GM21717 (cell line): Measurements from ENCODE around the gene RCC2.
"Not testable (repeated sequence)": the region's sequence is repeated elsewhere in the genome, so short reads cannot be mapped to it uniquely, and the experiment has no call there.

Experiments used
- ATAC-seq: cut with Tn5 transposase; IDR thresholded peaks from one replicate; pipeline ENCODE4 v1.9.1; 2021; ENCODE audit warnings: mild to moderate bottlenecking, moderate library complexity; ENCODE audit not compliant: unreplicated experiment

RCC2 gene

DNA sequence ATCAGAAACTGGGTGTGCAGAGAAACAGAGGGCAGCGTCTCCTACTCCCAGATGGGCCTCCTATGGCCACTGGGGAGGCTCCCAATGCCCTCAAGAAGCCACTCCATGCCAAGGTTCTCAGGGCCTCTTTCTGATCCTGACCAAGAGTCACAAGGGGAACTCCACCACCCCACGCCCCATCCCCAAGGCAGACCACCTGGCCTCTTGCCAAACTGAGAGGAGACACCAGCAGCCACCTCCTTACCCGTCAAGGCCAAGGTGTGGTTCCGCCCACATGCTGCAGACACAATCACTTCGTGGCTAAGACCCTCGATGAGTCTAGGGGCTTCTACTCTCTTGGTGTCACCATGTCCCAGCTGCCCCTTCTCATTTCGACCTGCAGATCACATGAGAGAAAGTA, 17.0 kb downstream of the RCC2 start:
- ATAC-seq: no peak

DNA sequence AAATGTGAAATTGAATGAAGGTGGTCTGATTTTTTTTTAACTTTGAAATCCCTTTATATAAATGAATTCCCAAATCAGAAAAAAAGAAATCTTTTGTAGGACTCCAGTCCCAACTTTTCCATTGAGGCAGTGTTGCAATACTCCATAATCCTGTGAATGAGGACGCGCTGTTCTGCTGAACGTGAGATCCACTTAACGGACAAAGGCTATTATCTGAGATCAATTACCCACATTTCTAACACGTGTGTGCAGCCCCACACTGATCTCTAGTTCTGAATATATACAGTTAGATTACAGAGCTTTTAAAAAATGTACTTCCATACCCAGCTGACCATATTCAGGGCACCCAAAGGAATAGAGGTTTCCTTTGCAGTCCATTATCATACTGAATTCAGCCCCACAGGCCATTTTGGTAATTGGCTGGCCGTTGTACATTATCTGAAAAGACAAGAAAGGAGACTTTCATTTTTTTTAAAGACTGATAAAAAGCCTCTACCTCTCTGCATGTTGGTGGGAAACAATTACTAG, 19.0 kb downstream of the RCC2 start:
- ATAC-seq: no peak

GRCh38 chr1:17419626-17420328, 19.7 kb downstream of the RCC2 start:
- ATAC-seq: no peak

DNA sequence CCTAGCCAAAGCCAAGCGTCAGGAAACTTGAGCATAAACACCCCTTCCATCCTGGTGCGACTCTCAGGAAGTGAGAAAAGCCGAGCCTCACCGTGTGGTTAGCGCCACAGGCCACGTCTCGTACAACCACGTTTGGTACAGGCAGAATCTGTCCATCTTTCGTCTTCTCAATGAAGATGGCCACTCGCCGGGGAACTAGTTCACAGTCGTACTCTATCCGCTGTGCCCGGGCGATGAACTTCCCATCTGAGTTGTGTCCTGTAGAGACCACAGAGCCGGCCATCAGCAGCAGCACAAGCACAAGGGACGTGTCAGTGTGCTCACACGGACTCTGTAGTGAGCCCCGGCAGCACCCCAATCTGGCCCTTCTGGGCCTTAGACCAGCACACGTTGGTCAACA, 23.1 kb downstream of the RCC2 start:
- ATAC-seq: no peak

DNA sequence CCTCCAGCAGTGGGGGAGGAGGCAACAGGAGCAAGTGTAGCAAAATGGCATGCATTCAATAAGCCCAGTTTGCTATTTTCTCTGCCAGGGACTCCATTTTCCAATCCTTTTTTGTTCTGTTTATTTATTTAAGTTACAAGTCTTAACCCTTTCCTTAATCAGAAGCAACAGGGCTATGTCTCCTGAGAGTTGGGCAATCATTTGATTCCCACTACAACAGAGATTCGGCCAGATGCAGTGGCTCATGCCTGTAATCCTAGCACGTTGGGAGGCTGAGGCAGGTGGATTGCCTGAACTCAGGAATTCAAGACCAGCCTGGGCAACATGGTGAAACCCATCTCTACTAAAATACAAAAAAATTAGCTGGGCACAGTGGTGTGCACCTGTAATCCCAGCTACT, 25.5 kb downstream of the RCC2 start:
- no peak for ATAC-seq

- ATAC-seq: no peak
These were observed 27.2 kb downstream of the RCC2 start for GRCh38 chr1:17412093-17412870.

DNA sequence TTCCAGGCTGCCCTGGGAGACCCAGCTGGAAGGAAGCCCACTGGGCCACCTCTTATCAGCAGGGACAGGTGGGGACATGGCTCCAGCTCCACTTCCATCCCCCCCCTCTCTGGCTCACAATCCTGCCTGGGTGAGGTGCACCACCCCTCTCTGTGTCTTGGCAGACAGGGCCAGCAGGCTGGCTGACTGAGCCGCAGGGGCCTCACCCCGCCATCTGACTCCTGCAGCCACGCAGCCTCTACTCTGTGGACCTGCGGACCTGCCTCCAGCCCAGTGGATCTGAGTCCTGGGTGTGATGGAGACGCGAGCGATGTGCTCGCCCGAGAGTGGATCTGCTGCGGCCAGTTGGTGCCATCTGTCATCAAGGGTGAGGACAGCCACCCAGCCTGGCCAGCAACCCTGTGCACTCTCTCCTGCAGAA, 30.1 kb downstream of the RCC2 start:
- no peak for ATAC-seq

DNA sequence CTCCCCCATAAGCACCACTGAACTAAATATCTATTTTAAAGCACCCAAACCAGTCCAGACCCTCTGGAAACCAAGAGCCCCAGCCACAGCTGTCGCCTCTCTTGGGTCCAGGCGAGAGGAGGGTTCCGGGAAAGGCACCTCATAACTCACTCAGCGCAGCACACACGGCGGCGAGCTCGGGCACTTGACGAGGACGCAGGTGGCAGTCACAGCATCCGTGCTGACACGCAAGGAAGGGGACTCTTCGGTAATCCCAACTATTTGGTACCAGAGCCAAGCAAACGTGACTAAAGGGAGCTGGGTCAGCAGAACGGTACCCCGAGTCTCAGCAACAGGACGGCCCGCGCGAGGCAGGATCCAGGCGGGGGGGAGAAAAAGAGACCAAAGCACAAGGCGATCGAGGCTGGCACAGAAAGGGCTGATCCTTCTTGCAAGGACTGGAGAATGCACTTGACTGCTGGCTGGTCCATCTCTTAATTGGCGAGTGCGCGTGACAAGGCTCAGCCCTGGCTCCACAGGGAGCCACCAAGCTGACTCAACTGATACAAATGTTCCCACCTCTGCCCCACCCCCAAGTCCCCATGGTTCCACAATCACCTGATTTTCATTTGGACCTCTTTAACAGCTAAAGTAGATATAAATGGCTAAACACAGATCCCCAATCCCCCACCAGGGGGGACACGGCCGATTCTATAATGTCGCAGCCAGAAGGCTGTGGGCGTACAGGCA, 31.5 kb downstream of the RCC2 start:
- not testable (repeated sequence) for ATAC-seq

DNA sequence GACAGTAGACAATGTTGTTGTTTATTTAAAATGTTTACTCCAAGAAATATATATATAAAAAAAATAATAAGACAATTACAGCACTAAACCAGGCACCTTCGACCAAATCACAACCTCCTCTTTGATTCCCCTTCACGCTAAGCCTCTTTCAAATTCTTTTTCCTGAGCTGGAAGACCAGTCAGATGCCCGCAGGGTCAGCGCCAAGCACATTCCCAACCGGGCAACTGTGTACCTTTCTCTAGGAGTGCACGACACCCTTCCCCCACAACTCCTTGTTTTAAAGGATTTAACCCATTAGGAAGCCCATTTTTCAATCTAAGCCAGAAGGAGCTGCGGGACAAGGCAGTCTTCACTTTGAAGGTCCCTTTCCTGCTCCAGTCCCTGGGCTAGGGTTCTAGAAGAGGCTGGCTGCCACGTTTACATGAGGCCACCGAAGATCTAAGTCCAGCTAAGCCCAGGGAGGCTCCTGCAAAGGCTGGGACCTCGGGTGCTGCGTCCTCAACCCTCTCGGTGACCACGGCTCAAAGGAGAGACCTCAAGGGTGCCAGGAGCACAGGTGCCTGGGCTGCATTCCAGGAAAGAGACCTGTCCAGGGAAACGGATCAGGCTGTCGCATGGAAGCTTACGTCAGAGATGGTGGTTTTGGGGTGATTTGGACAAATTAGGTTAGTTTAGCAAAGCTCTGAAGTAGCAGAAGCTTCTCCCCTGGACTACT, 32.6 kb downstream of the RCC2 start:
- ATAC-seq: not testable (repeated sequence)

- no peak for ATAC-seq
These were observed 33.3 kb downstream of the RCC2 start for GRCh38 chr1:17405898-17406759.

- no peak for ATAC-seq
These were observed 34.7 kb downstream of the RCC2 start for GRCh38 chr1:17404820-17405219.

DNA sequence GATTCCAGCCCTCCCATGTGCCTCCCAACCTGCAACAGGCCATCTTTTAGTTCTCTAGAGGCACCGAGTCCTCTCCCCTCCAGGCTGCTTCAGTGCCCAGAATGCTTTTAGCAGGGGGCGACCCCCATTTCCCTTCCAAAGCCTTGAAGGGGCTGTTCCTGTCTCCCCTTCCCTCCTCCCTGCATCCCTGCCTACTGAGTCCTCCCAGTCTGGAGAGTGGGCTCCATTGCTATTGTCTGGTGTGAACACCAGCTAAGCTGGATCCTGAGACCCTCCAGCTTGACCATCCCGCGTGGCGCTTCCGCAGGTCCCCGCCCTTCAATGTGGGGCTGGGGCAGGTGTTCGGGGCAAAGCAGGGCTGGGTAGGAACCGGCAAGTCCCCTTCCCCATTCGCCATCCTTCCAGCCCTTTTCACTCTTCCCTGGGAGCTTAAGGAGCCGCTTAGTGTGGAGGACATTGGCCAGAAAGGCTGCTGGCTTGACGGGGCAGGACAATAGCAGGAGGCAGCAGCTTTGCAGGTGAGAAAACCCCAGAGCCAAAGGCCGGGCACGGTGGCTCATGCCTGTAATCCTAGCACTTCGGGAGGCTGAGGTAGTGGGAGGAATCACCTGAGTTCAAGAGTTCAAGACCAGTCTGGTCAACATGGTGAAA, 35.3 kb downstream of the RCC2 start:
- no peak for ATAC-seq

DNA sequence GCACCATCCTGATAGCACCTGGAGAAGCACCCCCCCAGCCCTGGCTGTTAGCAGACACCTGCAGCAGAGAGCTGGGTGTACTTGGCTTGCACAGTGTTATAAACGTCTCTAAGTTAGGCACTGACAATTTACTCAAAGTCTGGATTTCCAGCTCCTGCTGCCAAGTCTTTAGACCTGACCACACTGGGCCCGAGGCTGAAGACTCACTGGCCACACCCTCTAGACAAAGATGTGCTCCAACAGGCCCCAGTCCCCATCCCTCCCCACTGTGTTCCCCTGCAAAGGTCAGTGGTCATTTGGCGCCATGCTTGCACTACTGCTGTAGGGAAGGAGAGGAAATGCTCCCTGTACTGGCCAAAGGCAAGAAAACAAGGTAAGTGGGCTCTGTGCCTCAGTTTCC, 36.4 kb downstream of the RCC2 start:
- ATAC-seq: no peak

DNA sequence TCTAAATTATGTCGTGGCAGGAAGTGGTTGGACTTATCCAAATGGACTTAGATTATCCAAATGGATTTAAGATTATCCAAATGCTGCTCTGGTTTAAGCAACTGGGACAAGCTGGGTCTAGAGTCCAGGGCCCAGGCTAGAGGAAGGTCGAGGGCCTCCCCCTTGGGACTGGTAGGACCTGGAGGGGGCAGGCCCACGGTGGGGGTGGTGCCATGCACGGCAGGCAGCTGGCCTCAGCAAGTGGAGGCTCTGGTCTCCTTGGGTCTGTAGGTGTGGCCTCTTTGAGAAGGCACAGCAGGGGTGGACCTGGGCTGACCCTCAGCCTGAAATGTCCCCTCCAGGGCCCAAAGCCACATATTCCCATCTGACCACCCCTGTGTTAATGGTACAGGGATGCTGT, 37.6 kb downstream of the RCC2 start:
- no peak for ATAC-seq

DNA sequence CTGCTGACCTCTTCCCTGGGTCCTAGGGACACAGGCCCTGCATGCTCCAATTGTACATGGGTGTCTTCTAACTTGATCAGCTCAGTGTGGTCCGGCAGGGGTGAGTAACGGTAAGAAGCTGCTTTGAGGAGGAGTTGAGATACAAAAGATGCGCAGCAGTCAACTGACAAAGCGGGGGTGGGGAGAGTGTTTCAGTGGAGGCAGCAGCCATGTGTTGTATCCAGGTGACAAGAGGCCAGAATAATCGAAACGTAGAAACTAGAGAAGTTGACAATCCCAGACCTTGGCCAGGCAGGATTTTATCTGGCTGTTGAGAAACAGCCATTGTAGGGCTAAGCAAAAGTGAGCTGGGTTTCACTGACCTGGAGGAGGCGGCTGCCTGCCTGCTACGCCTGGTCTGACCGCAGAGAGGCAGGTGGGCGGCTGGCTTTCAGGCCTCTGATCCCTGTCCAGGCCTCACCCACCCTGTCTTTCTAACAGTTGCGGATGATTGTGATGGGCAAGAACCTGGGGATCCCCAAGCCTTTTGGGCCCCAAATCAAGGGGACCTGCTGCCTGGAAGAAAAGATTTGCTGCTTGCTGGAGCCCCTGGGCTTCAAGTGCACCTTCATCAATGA, 38.6 kb downstream of the RCC2 start:
- no peak for ATAC-seq

- no peak for ATAC-seq
These were observed 41.4 kb downstream of the RCC2 start for GRCh38 chr1:17397910-17398695.

DNA sequence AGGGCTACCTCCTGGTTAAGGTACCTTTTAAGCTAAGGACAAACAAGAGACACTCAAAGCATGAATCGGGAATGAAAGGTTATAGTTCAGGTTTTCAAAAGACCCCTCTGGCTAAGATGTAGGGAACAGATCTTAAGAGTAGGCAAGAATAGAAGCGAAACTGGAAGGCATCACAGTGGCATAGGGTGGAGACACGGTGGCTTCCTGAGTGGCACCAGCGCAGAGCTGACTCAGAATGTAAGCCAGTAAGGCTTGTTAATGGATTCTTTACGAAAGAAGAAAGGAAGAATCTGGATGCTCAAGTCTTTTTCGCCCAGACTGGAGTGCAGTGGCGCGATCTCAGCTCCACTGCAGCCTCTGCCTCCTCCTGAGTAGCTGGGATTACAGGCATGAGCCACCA, 46.2 kb downstream of the RCC2 start:
- no peak for ATAC-seq

DNA sequence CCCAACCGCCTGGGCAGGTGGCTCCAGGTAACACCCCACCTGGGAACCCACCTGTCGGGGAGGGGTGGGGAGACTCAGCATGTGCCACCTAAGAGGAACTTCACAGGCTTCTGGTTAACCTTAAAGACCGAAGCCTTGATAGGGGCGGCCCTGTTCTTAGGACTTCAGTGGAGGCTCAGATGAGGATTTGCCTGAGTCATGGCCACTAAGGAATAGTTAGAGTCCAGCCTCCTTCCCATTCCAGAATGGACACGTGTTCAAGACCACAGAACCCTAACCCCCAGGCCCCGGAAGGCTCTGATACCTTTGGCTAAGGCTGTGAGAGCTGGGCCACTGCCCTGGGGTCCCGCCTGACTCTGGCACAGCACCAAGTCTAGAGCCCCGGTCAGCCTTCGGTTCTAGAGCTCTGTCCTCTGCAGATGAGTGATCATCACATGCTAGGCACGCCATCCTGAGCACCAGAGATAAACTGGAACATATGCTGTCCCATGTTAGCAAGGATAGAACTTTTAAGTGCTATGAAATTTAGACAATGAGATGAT, 47.2 kb downstream of the RCC2 start:
- no peak for ATAC-seq
